Trophoblast cell (in vitro differentiated cells and primary cell): Measurements from ENCODE around the gene EPHB2.

ENCODE experiments used
- DNase-seq, 2 donors: peaks; one replicate each; pipeline ENCODE4 v3.0.0-alpha.2; 2016
- H2AFZ ChIP-seq: 2 replicates; pipeline ENCODE4 v1.6.1; 2013; ENCODE audit warnings: low read length, moderate library complexity, mild to moderate bottlenecking; ENCODE audit not compliant: insufficient read depth, poor library complexity
- H2AK5ac ChIP-seq: 2 replicates; pipeline ENCODE4 v1.6.1; 2013; ENCODE audit warnings: mild to moderate bottlenecking, low read length
- H2BK120ac ChIP-seq: 2 replicates; pipeline ENCODE4 v1.6.1; 2013; ENCODE audit warnings: low read length, mild to moderate bottlenecking, moderate library complexity; ENCODE audit not compliant: insufficient read depth, poor library complexity
- H2BK12ac ChIP-seq: 2 replicates; pipeline ENCODE4 v1.6.1; 2013; ENCODE audit warnings: mild to moderate bottlenecking, low read length, moderate library complexity
- H2BK5ac ChIP-seq: 2 replicates; pipeline ENCODE4 v1.6.1; 2013; ENCODE audit warnings: low read length, low read depth, moderate library complexity, mild to moderate bottlenecking; ENCODE audit not compliant: poor library complexity
- H3K14ac ChIP-seq: 2 replicates; pipeline ENCODE4 v1.6.1; 2013; ENCODE audit warnings: mild to moderate bottlenecking, low read length
- H3K18ac ChIP-seq: 2 replicates; pipeline ENCODE4 v1.6.1; 2013; ENCODE audit warnings: mild to moderate bottlenecking, low read length
- H3K23ac ChIP-seq: 2 replicates; pipeline ENCODE4 v1.6.1; 2013; ENCODE audit warnings: low read length
- H3K27ac ChIP-seq: 2 replicates; pipeline ENCODE4 v1.5.1; 2013; ENCODE audit warnings: low read depth, mild to moderate bottlenecking, inconsistent platforms, low read length, moderate library complexity
- H3K27me3 ChIP-seq: 2 replicates; pipeline ENCODE4 v1.6.1; 2013; ENCODE audit warnings: inconsistent platforms, mild to moderate bottlenecking, low read length, moderate library complexity; ENCODE audit not compliant: insufficient read depth
- H3K36me3 ChIP-seq, 2 experiments: 1 replicate in 1 of 2; 2 replicates in 1 of 2; pipeline ENCODE4 v1.6.1; 2013; ENCODE audit warnings: low read length in 2 of 2, mild to moderate bottlenecking in 2 of 2, moderate library complexity in 1 of 2; ENCODE audit not compliant: insufficient read depth in 2 of 2, control insufficient read depth in 1 of 2
- H3K4ac ChIP-seq: 2 replicates; pipeline ENCODE4 v1.6.1; 2013; ENCODE audit warnings: low read depth, mild to moderate bottlenecking, low read length, moderate library complexity
- H3K4me1 ChIP-seq, 2 experiments: 1 replicate in 1 of 2; 2 replicates in 1 of 2; pipeline ENCODE4 v1.6.1; 2013; ENCODE audit warnings: low read length in 2 of 2, mild to moderate bottlenecking in 2 of 2, moderate library complexity in 1 of 2; ENCODE audit not compliant: insufficient read depth in 2 of 2, control insufficient read depth in 1 of 2
- H3K4me2 ChIP-seq: 2 replicates; pipeline ENCODE4 v1.6.1; 2013; ENCODE audit warnings: inconsistent platforms, mild to moderate bottlenecking, low read length, moderate library complexity
- H3K4me3 ChIP-seq: 2 replicates; pipeline ENCODE4 v1.5.1; 2013; ENCODE audit warnings: mild to moderate bottlenecking, low read depth, low read length, inconsistent platforms
- H3K79me1 ChIP-seq: one replicate; pipeline ENCODE4 v1.6.1; 2013; ENCODE audit warnings: low read length
- H3K79me2 ChIP-seq: 2 replicates; pipeline ENCODE4 v1.6.1; 2013; ENCODE audit warnings: low read length, mild to moderate bottlenecking; ENCODE audit not compliant: control insufficient read depth, insufficient read depth, poor library complexity
- H3K9ac ChIP-seq: 2 replicates; pipeline ENCODE4 v1.6.1; 2013; ENCODE audit warnings: mild to moderate bottlenecking, low read length
- H3K9me3 ChIP-seq: 2 replicates; pipeline ENCODE4 v1.6.1; 2013; ENCODE audit warnings: low read depth, mild to moderate bottlenecking, control low read depth, inconsistent platforms, low read length; ENCODE audit not compliant: insufficient read depth
- H4K12ac ChIP-seq: 2 replicates; pipeline ENCODE4 v1.6.1; 2013; ENCODE audit warnings: low read depth, mild to moderate bottlenecking, low read length, moderate library complexity
- H4K8ac ChIP-seq: 2 replicates; pipeline ENCODE4 v1.6.1; 2013; ENCODE audit warnings: low read depth, mild to moderate bottlenecking, low read length, moderate library complexity
- H4K91ac ChIP-seq: one replicate; pipeline ENCODE4 v1.6.1; 2013; ENCODE audit warnings: low read depth, mild to moderate bottlenecking, low read length, moderate library complexity
- WGBS: extraction: QIAGEN DNeasy Blood & Tissue Kit; methylation state at CpG from one replicate; pipeline ENCODE4 v1.1.7; 2013; ENCODE audit warnings: missing lambda C conversion rate; ENCODE audit not compliant: insufficient read length, insufficient coverage; ENCODE audit errors: extremely low coverage; 5-methylcytosine and 5-hydroxymethylcytosine counted together

The EPHB2 gene

GRCh38 chr1:22847709-22848108, 137.1 kb downstream of the EPHB2 start:
- Histone ChIP-seq H2AFZ (no peak overlapping the region), H3K4ac (no peak overlapping the region), H2AK5ac (no peak overlapping the region), H3K27me3 (no peaks in the 10 kb centered on the region), H3K9me3 (peaks cover 3% of the 10 kb centered on the region), H3K36me3 (no peaks in the 10 kb centered on the region), H3K23ac (no peak overlapping the region), H3K79me2 (no peaks in the 10 kb centered on the region), H3K14ac (no peak overlapping the region), H4K91ac (no peak overlapping the region), H3K4me3 (no peak overlapping the region), H4K12ac (no peak overlapping the region), H3K27ac (no peak overlapping the region), H3K4me1 (peaks cover 0 to 4% of the 10 kb centered on the region in 2 experiments), H3K9ac (no peak overlapping the region), H2BK5ac (no peak overlapping the region), H3K4me2 (no peak overlapping the region), H3K79me1 (no peaks in the 10 kb centered on the region), H2BK120ac (no peak overlapping the region), H2BK12ac (no peak overlapping the region), H4K8ac (no peak overlapping the region), H3K18ac (no peak overlapping the region)
- no peak for DNase-seq
- no CpG with 5 or more reads among the region's 2 CpGs for WGBS

- H3K27me3 ChIP-seq, result no peaks in the 10 kb centered on the region
- no peak overlapping the region for H3K18ac ChIP-seq
- H2AFZ ChIP-seq, result no peak overlapping the region
- H3K27ac ChIP-seq, result no peak overlapping the region
- no peak overlapping the region for H3K9ac ChIP-seq
- no peak overlapping the region for H2AK5ac ChIP-seq
- no peak for DNase-seq
- no peak overlapping the region for H3K23ac ChIP-seq
- no peak overlapping the region for H3K14ac ChIP-seq
- no peak overlapping the region for H4K12ac ChIP-seq
- peaks cover 0 to 4% of the 10 kb centered on the region in 2 experiments for H3K4me1 ChIP-seq
- H2BK120ac ChIP-seq, result no peak overlapping the region
- no peak overlapping the region for H2BK5ac ChIP-seq
- no peaks in the 10 kb centered on the region for H3K36me3 ChIP-seq
- H3K79me1 ChIP-seq, result no peaks in the 10 kb centered on the region
- H4K91ac ChIP-seq, result no peak overlapping the region
- no peak overlapping the region for H3K4me2 ChIP-seq
- H3K9me3 ChIP-seq, result peaks cover 3% of the 10 kb centered on the region
- H4K8ac ChIP-seq, result no peak overlapping the region
- H3K4me3 ChIP-seq, result no peak overlapping the region
- H3K79me2 ChIP-seq, result no peaks in the 10 kb centered on the region
- WGBS, result no CpG with 5 or more reads among the region's 2 CpGs
- H3K4ac ChIP-seq, result no peak overlapping the region
- no peak overlapping the region for H2BK12ac ChIP-seq
These were observed 137.8 kb downstream of the EPHB2 start for GRCh38 chr1:22848405-22848804.

- DNase-seq, result no peak
- Histone ChIP-seq H3K18ac (no peak overlapping the region), H3K4ac (no peak overlapping the region), H2BK12ac (no peak overlapping the region), H3K4me1 (peaks cover 0 to 4% of the 10 kb centered on the region in 2 experiments), H3K27ac (no peak overlapping the region), H3K79me2 (no peaks in the 10 kb centered on the region), H3K4me3 (no peak overlapping the region), H3K4me2 (no peak overlapping the region), H3K14ac (no peak overlapping the region), H3K79me1 (no peaks in the 10 kb centered on the region), H2BK5ac (no peak overlapping the region), H2BK120ac (no peak overlapping the region), H4K12ac (no peak overlapping the region), H2AFZ (no peak overlapping the region), H3K27me3 (no peaks in the 10 kb centered on the region), H3K9me3 (peaks cover 3% of the 10 kb centered on the region), H4K91ac (no peak overlapping the region), H3K9ac (no peak overlapping the region), H2AK5ac (no peak overlapping the region), H3K36me3 (no peaks in the 10 kb centered on the region), H3K23ac (no peak overlapping the region), H4K8ac (no peak overlapping the region)
- no CpG with 5 or more reads among the region's 5 CpGs for WGBS
These were observed 139.1 kb downstream of the EPHB2 start for GRCh38 chr1:22849770-22850169.

GRCh38 chr1:22850281-22850680, 139.6 kb downstream of the EPHB2 start:
- H4K8ac ChIP-seq, result no peak overlapping the region
- no peak overlapping the region for H2AK5ac ChIP-seq
- peaks cover 0 to 4% of the 10 kb centered on the region in 2 experiments for H3K4me1 ChIP-seq
- no peak overlapping the region for H4K12ac ChIP-seq
- no peak overlapping the region for H3K27ac ChIP-seq
- peaks cover 3% of the 10 kb centered on the region for H3K9me3 ChIP-seq
- no peak overlapping the region for H2BK120ac ChIP-seq
- H3K4me2 ChIP-seq, result no peak overlapping the region
- no peak for DNase-seq
- no peaks in the 10 kb centered on the region for H3K79me1 ChIP-seq
- H3K27me3 ChIP-seq, result no peaks in the 10 kb centered on the region
- H3K14ac ChIP-seq, result no peak overlapping the region
- no peaks in the 10 kb centered on the region for H3K36me3 ChIP-seq
- H3K4ac ChIP-seq, result no peak overlapping the region
- no CpG with 5 or more reads among the region's 11 CpGs for WGBS
- H3K18ac ChIP-seq, result no peak overlapping the region
- H3K79me2 ChIP-seq, result no peaks in the 10 kb centered on the region
- no peak overlapping the region for H2BK5ac ChIP-seq
- H3K23ac ChIP-seq, result no peak overlapping the region
- H3K4me3 ChIP-seq, result no peak overlapping the region
- H2AFZ ChIP-seq, result no peak overlapping the region
- no peak overlapping the region for H3K9ac ChIP-seq
- no peak overlapping the region for H2BK12ac ChIP-seq
- H4K91ac ChIP-seq, result no peak overlapping the region
